NCI-H1092 (cell line): Measurements from ENCODE around the gene HJURP.
"Not testable (repeated sequence)": the region's sequence is repeated elsewhere in the genome, so short reads cannot be mapped to it uniquely, and the experiment has no call there.

Experiments used
- DNase-seq: peaks from one replicate; lab custom pipeline; 2025; lab: John Stamatoyannopoulos, UW

HJURP gene, protein sequence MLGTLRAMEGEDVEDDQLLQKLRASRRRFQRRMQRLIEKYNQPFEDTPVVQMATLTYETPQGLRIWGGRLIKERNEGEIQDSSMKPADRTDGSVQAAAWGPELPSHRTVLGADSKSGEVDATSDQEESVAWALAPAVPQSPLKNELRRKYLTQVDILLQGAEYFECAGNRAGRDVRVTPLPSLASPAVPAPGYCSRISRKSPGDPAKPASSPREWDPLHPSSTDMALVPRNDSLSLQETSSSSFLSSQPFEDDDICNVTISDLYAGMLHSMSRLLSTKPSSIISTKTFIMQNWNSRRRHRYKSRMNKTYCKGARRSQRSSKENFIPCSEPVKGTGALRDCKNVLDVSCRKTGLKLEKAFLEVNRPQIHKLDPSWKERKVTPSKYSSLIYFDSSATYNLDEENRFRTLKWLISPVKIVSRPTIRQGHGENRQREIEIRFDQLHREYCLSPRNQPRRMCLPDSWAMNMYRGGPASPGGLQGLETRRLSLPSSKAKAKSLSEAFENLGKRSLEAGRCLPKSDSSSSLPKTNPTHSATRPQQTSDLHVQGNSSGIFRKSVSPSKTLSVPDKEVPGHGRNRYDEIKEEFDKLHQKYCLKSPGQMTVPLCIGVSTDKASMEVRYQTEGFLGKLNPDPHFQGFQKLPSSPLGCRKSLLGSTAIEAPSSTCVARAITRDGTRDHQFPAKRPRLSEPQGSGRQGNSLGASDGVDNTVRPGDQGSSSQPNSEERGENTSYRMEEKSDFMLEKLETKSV

DNA sequence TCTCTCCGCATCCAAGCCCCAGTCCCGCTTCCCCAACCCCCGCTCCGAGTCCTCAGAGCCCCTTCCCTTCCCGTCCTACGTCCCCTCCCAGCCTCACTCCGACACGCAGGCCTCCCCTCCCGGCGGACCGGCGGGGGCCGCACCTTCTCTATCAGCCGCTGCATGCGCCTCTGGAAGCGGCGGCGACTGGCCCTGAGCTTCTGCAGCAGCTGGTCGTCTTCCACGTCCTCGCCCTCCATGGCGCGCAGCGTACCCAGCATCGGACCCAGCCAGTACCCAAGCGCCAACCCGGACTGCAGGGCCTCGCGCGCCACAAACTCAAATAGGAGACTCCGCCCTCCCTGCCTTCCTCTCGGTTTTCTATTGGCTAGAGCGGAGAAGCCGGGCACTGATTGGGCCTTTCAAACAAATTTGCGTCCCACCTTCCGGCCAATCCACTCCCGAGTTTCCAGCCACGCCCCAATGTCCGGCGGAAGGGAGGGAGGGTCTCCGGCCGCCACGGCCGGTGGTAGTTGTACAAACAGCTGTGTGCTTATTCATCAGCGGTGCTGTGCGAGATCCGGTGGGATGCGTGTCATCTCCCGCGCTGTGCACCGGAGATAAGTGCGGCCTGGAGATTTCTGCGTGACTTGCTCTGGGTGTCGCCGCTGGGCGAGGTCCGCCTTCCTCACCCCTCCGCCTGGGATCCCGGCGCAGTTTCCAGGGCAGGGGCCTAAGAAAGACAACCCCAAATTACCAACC lies at the start of gene HJURP:
HJURP (minus strand) TSS at position 295 of the 741 bp plus-strand sequence; CDS start at position 260, 35 bp downstream.
- DNase-seq = peak; percentile 94

DNA sequence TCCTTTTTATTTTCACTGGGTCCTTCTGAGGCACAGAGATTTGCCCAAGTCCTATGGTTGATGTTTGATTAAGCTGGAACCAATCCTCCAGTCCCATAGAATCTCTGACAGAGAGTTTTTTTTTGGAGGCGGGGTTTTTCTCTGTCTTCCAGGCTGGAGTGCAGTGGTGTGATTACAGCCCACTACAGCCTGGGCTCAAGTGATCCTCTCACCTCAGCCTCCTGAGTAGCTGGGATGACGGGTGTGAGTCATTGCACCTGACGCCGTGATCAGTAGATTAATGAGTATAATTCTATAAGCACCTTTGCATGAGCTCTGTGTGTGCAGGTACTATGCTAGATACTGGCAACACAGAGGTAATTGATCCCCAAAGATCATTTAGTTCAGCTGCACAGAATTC lies 47.5 kb upstream of the HJURP start:
- no peak for DNase-seq

DNA sequence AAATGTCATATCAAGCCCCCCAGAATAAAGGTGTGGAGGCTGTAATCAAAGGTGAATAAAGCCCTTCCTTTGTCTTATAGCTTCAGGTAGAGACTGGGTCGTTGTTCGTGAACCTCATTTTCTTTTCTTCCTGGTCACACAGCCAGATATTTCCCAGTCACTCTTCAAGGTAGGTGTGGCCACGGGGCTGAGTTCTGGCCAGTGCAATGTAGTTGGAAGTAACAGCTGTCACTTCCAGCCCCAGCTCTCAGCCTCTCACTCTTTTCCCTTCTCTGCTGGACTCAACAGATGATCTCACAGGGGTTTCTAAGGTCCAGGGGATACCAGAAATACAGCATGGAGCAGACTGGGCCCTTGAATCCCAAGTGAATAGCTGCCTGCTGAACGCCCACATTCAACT lies 47.0 kb upstream of the HJURP start:
- DNase-seq = no peak

DNA sequence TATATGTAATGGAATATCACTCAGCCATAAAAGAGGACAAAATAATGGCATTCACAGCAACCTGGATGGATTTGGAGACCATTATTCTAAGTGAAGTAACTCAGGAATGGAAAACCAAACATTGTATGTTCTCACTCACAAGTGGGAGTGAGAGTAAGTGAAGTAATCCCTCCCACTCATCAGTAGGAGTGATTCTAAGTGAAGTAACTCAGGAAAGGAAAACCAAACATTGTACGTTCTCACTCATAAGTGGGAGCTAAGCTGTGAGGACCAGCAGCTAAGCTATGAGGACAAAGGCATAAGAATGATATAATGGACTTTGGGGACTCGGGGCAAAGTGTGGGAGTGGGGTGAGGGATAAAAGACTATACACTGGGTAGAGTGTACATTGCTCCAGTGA lies 41.9 kb upstream of the HJURP start:
- not testable (repeated sequence) for DNase-seq

DNA sequence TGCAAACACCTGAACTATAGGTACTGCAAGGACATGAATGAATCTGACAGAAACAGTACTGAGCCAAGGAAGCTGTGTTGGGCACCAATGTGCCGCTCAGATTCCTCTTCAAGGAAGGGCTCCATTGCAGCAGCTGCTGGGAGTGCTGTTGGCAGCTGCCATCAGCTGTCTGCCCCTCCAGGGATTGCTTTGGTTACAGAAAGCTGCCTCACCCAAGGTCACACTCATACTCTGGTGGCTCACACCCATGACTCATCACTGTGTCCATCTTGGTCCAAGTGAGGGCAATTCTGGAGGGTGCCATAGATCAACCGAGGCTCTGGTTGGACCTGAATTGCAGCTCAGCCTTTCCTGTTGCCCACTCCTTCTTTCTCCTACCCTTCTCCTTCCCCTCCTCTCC lies 38.5 kb upstream of the HJURP start:
- DNase-seq = no peak

DNA sequence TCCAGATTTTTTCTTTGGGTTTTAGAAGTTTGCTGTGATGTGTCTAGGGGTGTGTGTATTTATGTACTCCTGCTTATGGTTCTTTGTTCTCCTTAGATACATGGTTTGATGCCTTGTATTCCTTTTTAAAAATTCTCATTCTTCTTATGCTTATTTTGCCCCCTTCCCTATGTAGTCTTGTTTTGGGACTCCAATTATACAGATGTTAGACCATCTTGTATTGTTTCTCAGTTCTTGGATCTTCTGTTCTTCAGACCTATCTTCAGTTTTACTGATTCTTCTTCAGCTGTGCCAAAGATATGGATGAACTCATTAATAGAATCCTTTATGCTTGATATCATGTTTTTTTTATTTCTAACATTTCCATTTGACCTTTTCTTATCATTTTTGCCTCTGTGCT lies 28.0 kb upstream of the HJURP start:
- no peak for DNase-seq

DNA sequence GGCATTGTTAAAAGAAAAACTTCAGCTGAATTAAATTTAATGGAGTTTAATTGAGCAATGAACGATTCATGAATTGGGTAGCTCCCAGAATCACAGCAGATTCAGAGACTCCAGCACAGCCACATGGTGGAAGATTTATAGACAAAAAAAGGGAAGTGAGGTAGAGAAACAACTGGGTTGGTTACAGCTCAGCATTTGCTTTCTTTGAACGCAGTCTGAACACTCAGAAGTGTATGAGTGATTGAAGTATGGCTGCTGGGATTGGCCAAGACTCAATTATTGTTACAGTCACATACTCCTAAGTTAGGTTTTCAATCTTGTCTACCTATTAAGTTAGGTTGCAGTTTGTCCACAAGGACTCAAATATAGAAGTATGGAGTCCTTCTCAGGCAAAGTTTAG lies 17.8 kb upstream of the HJURP start:
- DNase-seq = not testable (repeated sequence)

DNA sequence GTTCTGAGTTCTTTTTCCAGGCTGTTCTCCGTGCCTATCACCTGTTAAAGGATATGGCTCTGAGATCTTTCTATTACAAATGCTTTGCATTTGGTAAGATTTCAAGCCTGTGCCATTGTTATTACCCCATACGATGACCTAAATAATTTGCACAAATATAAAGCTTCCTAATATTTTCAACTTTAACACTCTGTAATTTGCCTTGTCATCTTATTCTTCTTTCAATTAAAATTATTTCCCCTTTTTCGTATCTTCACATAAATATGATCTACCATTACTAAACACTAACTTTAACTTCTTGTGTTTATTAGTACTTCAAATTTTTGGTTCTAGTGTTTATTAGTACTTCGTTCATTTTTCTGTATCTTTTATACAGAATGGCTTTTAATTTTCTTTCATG lies 17.1 kb upstream of the HJURP start:
- no peak for DNase-seq

DNA sequence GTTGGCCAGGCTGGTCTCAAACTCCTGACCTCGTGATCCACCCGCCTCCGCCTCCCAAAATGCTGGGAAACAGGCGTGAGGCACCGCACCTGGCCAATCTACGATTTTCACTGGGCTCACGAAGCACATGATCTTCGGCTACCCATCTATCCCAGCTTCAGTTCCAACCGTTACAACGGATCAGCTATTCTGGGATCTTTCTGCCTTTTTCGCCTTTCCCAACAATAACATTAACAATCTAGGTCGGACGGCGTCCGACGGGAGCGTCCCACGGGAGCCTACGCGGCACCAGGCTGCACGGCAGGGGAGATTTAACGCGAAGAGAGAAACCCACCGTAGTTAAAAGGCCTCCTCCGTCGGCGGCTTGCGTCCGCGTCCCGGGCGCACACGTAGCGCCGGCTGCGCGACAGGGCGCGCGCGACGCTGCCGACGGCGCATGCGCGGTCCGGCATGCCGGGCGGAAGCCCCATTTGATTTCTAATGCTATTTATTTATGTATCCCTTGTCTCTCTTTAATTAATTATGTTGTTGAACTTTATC lies 13.7 kb upstream of the HJURP start, which contains the start of gene MSL3B:
MSL3B (minus strand) TSS at position 394 of the 540 bp plus-strand sequence.
- no peak for DNase-seq

DNA sequence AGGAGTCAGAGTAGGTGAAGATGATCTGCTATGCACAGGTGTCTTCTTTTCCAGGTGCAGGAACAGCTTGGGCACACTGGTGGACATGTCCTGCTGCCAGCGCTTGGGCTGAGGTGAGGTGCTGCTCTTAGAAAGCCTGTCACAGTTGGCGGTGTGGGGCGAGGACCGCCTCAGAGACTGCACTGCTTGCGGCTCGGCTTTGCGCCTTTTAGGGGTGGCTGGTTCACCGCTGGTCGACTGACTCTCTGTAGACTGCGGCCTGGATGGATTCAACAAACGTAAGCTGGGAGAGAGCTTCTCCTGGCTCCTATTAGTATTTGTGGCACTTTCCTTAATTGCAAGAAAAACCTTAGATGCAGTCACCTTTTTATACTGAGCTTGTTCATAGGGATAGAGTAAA lies 12.1 kb upstream of the HJURP start:
- no peak for DNase-seq

DNA sequence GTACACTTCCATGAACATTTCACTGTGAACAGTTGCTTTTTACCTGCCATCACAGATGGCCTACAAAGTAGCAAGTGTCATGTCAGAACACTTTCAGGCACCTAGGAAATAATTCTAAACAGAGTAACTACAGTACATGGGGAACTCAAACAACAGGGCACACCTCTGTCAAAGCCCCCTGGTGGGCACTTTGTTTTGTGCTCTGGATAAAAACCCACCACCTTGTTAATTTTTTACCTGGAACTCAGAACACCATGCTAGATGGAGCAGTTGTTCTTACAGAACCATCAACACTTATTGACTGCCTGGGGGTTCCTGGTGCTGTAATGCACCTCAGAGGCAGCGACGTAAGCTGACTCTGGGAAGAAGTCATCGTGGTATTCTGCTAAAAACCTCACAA lies 11.5 kb upstream of the HJURP start:
- no peak for DNase-seq

DNA sequence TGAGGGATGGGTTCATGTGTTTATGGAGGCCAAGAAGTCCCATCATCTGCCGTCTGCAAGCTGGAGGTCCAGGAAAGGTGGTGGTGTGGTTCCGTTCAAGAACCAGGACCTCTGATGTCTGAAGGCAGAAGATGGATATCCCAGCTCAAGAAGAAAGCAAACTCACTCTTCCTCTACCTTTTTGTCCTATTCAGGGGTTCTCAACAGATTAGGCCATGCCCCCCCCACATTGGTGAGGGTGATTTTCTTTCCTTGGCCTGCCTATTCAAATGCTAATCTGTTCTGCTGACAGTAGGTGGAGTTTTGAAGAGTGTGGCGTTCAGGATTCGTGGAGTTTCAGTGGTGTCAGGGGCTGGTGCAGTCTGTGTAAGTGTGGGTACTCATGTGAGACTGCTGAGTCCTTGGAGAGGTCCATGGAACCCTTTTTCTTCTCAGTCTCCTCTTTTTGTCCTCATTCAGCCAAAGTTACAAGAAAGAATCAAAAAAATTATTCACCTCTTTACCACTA lies 8.0 kb upstream of the HJURP start:
- no peak for DNase-seq

DNA sequence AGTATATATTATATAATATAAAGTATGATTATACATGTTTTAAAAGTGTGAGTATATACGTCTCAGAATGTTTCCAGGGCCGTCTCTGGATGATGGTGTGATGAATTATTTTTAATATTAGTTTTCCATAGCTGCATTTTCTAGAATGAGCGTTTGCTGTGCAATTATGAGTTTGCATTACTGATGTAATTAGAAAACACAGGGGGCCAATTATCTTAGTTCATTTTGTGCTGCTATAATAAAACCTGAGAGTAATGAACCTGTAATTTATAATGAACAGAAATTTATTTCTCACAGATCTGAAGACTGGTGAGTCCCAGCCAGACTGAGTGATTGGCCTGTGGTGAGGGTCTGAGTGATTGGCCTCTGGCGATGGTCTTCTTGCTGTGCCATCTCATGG lies 4.0 kb upstream of the HJURP start:
- DNase-seq = no peak

DNA sequence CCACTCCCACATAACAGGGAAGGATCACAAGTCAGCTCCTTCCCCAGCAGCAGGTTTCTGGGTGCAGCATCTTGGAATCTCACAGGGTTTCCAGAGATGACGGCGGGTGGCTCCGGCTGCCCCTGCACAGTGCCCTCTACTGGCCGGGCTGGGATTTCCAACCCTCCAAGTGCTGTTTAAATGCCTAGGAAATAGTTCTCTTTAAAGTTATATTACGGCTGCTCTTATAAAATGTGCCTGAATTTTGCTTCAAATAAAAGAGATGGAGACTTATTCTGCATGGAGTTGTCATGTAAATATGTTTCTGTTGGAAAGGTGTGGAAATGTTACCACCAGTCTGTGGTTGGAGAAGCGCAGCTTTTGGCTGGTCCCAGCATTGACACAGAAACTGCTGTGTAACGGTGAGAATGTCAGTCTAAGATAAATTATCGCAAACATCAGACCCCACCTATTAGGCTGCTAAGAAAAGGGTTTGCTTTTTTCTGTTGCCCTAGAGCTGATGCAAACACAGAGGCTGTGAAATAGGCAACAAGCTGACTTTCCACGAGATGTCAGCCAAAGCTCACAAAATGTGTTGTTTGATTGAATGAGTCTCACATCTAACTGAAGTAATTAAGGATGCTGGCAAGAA lies 3.3 kb upstream of the HJURP start:
- no peak for DNase-seq

DNA sequence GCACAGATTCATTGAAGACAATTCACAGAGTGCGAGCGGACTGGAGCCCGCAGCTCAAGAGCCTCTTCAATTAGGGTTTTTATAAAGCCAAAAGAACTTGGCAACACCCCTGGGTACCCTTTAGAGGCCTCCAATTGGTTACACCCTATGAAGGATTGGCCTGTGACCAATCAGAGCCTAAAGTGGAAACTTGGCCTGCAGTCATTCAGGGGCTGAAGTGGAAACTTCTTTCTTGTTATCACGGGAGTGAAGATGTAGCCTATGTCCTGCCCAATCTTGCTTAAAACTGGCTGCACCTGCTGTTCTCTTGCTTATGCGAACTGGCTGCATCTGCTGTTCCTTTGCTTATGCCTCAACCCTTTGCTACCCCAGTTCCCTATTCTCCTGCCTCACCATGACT lies 1.8 kb upstream of the HJURP start:
- no peak for DNase-seq

DNA sequence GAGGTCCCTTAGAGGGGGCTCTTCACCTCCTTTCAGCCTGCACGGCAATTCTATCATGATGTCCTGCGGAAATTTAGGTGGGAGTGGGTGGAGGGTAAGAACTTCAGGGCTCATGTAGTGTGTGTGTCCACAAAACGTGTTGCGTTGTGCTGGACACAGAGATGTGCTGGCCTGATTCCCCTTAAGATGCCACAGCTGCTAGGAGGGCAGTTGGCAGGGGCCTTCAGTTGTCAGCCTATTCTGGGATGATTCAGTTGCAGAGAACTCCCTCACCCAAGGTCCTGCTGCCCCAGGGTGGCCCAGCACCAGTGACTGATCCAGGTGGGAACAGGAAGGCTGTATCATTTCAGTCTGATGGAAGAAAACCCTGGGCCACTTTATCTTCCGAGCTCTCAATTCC lies 1.0 kb upstream of the HJURP start:
- DNase-seq = no peak

DNA sequence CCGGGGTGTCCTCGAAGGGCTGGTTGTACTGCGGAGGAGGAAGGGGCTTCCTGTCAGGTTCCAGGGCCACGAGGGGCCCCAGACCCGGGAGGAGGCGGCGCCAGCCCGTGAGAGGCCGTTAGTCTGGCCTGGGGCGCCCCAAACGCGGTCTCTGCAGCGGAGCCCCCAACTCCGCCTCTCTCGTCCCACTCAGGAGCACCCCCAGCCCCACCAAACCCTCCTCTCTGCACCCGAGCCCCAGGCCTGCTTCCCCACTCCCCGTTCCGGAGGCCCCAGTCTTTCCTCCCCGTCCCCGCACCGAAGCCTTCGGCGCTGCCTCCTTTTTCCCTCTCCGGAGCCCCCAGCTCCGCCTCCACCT lies 473 bp downstream of the HJURP start:
- DNase-seq = no peak

DNA sequence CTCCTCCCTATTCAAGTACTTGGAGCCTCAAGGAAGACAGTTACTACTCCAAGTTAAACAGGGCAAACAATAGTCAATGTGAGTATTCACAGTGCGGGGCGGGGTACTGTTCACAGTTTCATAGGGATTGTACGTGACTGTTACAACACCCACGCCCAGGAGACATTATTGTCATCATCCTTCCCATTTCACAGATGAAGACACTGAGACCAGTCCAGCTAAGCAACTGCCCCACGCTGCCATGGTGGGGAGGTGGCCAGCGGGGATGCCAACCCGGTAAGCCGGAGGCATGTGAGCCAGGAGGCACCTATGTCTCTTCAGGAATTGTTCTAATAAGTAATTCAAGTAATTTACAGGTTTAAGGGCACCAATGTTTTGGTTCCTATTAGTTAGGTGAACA lies 982 bp downstream of the HJURP start:
- DNase-seq = no peak

DNA sequence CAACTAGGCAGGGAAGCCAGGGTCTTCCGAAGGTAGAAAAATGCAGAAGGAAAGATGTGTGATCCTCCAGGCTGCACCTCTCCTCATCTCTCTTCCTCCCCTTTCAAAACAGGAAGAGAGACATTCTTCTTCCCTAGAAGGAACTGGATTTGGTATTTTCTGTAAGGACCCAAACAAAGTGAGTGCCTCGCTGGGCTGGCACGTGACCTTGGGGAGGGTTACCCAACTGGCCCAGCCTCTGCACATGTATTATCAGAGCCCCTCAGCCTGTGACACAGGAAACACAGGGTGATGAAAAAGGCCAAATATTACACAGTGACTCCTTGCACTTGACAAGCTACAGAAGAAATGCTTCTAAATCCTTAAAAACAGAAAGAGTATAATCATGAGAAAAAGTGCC lies 2.3 kb downstream of the HJURP start:
- no peak for DNase-seq

DNA sequence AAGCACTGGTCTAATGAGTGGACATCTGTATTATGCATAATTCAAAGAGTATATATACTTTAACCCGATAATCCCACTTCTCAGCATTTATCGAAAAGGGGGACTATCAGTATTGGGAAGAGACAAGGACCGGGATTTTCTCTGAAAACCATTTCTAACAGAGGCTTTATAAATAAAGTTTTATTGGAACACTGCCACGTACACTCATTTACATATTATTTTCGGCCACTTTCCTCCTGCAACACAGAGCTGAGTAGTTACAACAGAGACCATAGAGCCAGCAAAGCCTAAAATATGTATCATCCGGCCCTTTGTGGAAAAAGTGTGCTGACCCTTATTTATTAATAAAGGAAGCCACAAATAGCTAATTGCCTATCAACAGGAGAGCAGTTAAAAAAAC lies 3.2 kb downstream of the HJURP start:
- no peak for DNase-seq

DNA sequence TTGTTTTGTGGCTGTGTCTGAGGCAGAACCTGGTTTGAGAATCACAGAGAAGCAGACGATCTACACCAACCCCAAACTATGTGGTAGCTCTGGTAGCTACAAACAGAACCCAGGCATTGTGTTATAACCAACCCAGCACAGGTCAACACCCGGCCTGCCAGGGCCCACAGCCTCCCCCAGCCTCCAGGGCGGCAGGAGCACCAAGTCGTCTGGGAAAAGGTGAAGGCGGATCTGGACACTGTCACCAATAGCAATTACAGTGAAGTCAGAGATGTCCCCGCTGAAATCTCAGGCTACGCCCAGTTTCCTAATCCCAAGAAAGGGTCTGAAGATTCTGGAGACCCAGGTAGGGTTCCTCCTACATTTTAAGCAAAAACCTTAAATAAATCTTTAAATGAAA lies 3.6 kb downstream of the HJURP start:
- no peak for DNase-seq
